SK-N-MC (cell line): Measurements from ENCODE around the gene PDE9A.

Experiments
- EZH2 ChIP-seq: fragments of 200-600 bp; sonication (generic); IDR thresholded peaks from one replicate; pipeline ENCODE4 v1.6.1; 2017; ENCODE audit warnings: antibody characterized with exemption
- FOXP2 ChIP-seq: optimal IDR thresholded peaks from 2 replicates; pipeline ENCODE3; 2011; ENCODE audit warnings: mild to moderate bottlenecking, moderate library complexity; ENCODE audit not compliant: insufficient read depth; ENCODE audit errors: extremely low read length, control extremely low read depth
- POLR2AphosphoS5 ChIP-seq: IDR thresholded peaks from 2 replicates; pipeline ENCODE4 v1.6.1; 2012; ENCODE audit warnings: mild to moderate bottlenecking, low read depth, low read length, borderline replicate concordance

DNA sequence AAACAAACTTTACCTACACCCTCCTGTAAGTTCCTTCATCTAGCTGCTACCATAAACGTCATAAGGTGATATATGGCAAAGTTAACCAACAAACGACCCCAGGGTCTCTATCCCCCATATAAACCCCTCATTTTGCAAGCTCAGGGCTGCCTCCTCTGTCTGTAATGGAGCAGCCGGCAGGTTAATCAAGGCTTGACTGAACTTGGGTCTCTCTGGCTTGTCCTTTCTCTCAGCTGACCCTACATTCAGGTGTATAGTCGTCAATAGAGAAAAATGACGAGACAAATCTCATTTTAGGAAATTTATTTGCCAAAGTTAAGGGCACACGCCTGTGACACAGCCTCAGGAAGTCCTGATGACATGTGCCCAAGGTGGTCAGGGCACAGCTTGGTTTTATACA is 158.5 kb downstream of the PDE9A start:
- no peak for TF ChIP-seq POLR2AphosphoS5
- no peak for TF ChIP-seq EZH2
- TF ChIP-seq FOXP2 = no peak
